Measurements from ENCODE around the gene LKAAEAR1.

LKAAEAR1 gene

GRCh38 chr20:64110411-64111068 lies 26.3 kb upstream of the LKAAEAR1 start:
- DNase-seq (ENCODE audit: low read depth): no peak

GRCh38 chr20:64109831-64110391 lies 25.7 kb upstream of the LKAAEAR1 start:
- DNase-seq (ENCODE audit: low read depth): no peak

- DNase-seq (ENCODE audit: low read depth): no peak
Observed at GRCh38 chr20:64108731-64109681, 24.8 kb upstream of the LKAAEAR1 start.

GRCh38 chr20:64107736-64108457 lies 23.7 kb upstream of the LKAAEAR1 start:
- no peak for DNase-seq (ENCODE audit: low read depth)

GRCh38 chr20:64106981-64107735 lies 23.0 kb upstream of the LKAAEAR1 start, which contains the start of gene NPBWR2:
Gene NPBWR2, minus strand, starts transcription at chr20:64107565. Its CDS starts 734 bp downstream, at chr20:64106831.
- no peak for DNase-seq (ENCODE audit: low read depth)

- DNase-seq (ENCODE audit: low read depth): no peak
Observed at GRCh38 chr20:64106435-64106961, 22.3 kb upstream of the LKAAEAR1 start.

- no peak for DNase-seq (ENCODE audit: low read depth)
Observed at GRCh38 chr20:64105846-64106434, 21.7 kb upstream of the LKAAEAR1 start.

GRCh38 chr20:64104667-64105451 lies 20.7 kb upstream of the LKAAEAR1 start:
- no peak for DNase-seq (ENCODE audit: low read depth)

GRCh38 chr20:64103871-64104666 lies 19.9 kb upstream of the LKAAEAR1 start:
- DNase-seq (ENCODE audit: low read depth): no peak

GRCh38 chr20:64102647-64103354 lies 18.6 kb upstream of the LKAAEAR1 start:
- no peak for DNase-seq (ENCODE audit: low read depth)

- peak; percentile 51 for DNase-seq (ENCODE audit: low read depth)
Observed at GRCh38 chr20:64101731-64102621, 17.8 kb upstream of the LKAAEAR1 start.

- no peak for DNase-seq (ENCODE audit: low read depth)
Observed at GRCh38 chr20:64100946-64101688, 16.9 kb upstream of the LKAAEAR1 start.

GRCh38 chr20:64100566-64100888 lies 16.3 kb upstream of the LKAAEAR1 start:
- no peak for DNase-seq (ENCODE audit: low read depth)

- DNase-seq (ENCODE audit: low read depth): no peak
Observed at GRCh38 chr20:64099880-64100565, 15.8 kb upstream of the LKAAEAR1 start.

GRCh38 chr20:64099086-64099786 lies 15.0 kb upstream of the LKAAEAR1 start:
- DNase-seq (ENCODE audit: low read depth): no peak

Data from activated T-helper 1 cell treated with Interleukin-2 at 50 U/mL for 16 hours (primary cell).